Endometrium (tissue), 2 donors: ENCODE measurements around the gene SLC32A1.

Experiments
- FAIRE-seq: peaks from 2 replicates; lab custom pipeline; 2012; peaks lifted over from hg19 to GRCh38; lab: Jason Lieb, UNC
- donor health status: control.
- donor health status: control.

SLC32A1 gene

DNA sequence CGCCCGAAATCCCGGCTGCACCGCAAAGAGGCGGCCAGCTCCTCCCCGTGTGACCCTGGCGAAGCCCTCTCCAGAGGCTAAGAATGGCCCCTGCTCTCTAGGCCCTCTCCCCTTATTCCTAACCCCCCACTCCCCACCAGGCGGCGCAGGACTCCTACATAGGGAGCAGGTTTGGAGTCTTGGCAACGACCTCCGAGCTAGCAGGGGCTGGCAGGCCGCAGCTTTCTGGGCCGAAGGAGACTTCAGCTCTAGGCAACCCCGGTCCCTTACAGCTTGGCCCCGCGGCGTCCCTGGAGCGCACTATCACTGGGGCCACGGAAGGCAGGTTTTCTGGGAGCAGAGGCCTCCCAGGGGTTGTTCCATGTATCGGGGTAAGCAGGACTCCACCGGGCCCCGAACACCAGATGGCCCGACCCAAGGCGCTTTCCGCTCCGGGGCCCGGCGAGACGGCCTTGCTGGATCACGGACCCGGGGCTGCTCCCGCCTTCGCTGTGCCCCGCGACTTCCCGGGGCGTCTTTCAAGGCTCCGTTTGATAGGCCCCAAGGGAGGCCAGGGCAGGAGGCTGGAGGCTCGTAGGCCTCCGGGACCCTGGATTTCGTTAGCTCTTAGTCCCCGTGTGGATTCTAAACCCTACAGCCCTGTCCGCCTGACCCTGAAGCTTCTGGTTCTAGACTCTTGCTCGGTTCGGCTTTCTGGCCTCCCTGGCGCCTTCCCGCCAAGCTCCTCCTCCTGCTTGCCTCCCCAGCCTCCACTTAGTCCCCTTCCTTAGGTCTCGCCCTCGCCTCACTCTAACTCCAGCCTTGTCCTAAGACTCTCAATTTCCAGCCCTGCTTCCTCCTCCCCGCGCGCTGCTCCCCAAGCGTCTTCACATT is 1.9 kb downstream of the SLC32A1 start:
- FAIRE-seq: no peak

- no peak for FAIRE-seq
Observed at GRCh38 chr20:38726804-38727606, 2.7 kb downstream of the SLC32A1 start.

DNA sequence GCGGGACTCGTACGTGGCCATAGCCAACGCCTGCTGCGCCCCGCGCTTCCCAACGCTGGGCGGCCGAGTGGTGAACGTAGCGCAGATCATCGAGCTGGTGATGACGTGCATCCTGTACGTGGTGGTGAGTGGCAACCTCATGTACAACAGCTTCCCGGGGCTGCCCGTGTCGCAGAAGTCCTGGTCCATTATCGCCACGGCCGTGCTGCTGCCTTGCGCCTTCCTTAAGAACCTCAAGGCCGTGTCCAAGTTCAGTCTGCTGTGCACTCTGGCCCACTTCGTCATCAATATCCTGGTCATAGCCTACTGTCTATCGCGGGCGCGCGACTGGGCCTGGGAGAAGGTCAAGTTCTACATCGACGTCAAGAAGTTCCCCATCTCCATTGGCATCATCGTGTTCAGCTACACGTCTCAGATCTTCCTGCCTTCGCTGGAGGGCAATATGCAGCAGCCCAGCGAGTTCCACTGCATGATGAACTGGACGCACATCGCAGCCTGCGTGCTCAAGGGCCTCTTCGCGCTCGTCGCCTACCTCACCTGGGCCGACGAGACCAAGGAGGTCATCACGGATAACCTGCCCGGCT is 3.4 kb downstream of the SLC32A1 start:
- FAIRE-seq: no peak

GRCh38 chr20:38728191-38728781 is 4.0 kb downstream of the SLC32A1 start:
- FAIRE-seq: no peak

DNA sequence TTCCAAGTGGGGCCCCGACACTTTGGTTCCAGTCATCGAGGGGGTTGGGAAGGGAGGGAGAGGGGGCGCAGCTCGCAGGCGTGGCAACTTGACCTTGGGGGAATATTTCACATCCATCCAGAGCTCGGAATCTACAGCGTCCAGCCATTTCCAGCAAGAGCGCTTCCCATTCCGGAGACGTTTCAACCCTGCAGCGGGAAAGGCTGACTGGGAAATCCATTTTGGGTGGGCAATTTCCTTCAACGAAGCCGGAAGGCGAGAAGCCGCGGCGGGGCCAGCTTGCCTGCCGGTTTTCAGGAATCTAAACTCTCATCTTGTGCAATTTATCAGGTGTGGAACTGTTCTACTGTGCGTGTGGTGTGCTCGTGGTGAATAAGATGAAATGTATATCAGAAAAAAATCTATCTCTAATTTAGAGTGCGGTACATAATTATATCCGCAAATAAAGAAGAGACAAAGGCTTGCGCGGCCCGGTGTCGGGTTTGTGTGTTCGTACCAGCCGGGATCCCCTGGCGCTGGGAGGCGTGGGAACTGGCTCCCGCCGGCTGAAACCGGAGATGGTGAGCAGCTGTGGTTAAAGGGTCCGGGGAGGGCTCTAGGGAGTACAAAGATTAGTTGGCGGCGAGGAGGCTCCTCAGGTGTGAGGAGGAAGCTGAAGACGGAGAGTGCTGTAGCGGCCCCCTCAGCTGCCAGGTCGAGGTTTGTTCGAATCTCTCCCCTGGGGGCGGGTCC is 4.8 kb downstream of the SLC32A1 start:
- FAIRE-seq: no peak

GRCh38 chr20:38729767-38730166 is 5.5 kb downstream of the SLC32A1 start:
- FAIRE-seq: no peak

DNA sequence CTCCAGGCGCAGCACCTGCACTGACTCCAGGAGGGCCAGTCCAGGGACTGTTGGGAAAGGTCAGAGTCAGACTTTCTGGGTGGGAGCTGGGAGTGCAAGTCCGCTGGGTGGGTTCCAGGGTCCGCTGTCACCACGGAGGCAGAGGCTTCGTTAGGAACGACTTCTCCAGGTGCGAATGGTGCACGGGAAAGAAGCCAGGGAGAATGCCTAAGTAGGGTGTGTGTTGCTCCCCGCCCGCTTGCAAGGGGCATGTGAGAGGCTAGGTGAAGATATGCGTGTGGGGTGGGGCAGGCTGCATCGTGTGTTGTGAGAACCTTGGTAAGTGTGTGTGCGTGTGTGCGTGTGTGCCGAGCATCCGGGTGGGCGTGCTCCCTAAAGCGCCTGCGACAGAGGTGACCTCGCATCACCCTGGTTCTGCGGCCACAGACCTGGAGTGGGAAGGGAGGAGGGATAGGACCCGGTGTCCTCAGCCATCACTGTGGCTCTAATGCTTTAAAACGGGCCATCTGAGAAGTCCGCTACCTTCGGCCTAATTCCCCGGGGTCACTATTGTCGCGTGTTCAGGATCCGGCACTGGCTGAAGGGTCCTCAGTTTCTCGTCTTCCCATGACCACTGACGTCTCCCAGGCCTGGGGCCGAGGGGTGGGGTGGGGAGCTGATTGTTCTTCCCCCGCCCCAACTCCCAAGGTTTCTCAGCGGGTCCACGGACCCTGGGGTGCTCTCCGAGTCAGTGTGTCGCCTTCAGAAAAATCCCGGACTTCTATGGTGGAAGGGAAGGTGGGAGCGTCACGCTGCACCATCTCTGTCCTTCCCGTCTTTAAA is 6.1 kb downstream of the SLC32A1 start:
- FAIRE-seq: no peak

DNA sequence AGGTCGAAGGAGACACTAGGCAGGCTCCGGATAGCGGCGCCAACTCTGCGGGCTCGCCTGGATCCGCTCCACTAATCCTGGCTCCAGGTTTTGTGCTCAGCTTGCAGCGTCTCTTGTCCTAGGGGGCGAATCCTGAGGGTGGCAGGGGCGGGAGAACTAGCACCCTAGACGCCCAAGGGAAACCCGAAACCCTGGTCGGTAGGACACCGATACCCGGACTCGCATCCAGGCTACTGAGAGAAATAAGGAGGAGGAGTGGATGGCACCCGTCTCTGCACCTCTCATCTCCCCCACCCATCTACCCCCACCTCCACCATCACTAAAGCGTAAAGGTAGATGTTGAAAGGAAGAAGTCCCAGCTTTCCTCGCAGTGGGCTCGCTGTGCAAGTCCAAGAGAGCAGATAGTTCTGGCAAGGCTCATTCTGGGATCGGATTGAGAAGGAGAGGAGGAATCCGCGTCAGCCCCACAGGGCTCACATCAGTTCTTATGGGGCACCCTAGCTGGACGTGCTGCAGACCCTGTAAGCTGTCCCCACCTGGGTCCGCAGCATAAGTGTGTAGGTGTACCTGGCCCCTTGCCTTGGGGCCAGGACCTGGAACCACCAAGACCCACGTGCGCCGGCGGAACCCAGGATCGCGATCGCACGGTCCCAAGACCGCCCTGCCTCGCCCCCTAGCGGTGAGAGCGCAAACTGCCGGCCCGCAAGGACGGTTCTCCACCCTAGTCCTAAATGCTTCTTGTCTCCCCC is 6.9 kb downstream of the SLC32A1 start:
- FAIRE-seq: no peak

- no peak for FAIRE-seq
Observed at GRCh38 chr20:38731738-38732113, 7.4 kb downstream of the SLC32A1 start.

DNA sequence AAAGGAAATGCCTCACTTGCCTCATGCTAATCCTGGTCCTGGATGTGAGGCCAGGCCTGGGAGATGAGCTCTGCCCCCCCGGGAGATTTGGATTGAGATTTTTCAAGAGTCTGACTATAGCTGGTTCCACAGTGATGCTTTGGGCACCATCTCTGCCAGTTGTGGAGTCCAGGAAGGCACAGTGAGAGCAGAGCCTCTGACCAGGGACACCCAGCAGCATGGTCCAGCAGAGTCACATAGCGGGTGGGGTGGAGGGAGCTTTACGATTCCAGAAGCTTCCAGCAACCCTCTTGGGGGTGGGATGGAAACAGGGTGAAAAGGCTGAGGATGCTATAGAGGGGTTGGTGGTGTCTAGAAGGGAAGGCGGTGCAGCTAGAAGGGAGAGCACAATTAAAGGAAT is 8.7 kb downstream of the SLC32A1 start:
- no peak for FAIRE-seq

DNA sequence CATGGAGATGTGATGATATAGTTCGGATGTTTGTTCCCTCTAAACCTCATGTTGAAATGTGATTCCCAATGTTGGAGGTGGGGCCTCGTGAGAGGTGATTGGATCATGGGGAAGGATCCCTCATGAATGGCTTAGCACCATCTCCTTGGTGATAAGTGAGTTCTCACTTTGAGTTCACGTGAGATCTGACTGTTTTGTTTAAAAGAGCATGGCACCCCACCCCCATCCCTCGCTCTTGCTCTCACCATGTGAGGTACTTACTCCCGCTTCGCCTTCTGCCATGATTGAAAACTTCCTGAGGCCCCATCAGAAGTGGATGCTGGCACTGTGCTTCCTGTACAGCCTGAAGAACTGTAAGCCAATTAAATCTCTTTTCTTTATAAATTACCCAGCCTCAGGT is 10.9 kb downstream of the SLC32A1 start:
- no peak for FAIRE-seq

GRCh38 chr20:38737887-38738286 is 13.6 kb downstream of the SLC32A1 start:
- no peak for FAIRE-seq

DNA sequence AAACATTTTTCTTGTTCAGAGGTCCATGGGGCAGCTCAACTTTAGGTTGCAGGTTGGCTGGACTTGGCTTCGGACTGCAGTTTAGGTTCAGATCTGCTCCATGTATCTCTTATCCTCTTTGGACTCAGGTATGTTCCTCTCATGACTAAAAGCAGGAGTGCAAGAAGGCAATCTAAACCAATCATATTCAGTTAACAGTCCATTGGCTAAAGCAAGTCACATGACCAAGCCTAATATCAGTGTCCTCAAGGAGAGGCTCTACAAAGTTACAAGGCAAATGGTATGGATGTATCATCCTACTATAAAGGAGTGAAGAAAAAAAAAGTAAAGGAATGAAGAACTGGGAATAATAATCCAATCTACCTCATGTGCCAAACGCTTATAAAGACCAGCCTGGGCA is 21.5 kb downstream of the SLC32A1 start:
- no peak for FAIRE-seq

DNA sequence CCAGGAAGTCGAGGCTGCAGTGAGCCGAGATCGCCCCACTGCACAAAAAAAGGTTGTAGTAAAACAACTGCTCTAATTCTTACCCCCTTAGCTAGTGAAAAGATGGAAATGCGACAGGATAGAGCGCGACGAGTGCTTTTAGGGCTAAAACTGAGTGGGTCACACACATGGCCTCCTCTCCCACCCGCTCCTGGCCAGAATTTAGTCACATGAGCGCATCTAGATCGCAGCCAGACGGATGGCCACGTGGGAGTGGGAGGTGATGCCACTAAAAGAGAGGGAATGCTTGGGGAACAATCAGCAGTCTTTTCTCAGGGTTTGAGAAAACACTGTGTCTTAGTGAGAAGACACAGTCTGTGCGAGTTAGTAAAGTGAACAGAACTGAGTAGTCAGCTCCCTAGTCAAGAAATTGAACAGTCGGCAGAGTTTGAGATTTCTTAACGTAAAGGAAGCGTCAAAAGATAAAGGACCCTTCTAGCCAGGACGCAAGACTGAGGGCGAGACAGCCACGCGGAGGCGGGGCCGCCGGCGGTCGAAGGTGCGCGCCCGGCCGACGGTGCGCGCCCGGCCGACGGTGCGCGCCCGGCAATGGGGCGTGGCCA is 23.3 kb downstream of the SLC32A1 start:
- no peak for FAIRE-seq

GRCh38 chr20:38748097-38748860 is 24.0 kb downstream of the SLC32A1 start, which contains the start of gene ACTR5:
TSS of gene ACTR5 (plus strand) at chr20:38748460. CDS start at chr20:38748479, 19 bp downstream.
- FAIRE-seq: no peak

DNA sequence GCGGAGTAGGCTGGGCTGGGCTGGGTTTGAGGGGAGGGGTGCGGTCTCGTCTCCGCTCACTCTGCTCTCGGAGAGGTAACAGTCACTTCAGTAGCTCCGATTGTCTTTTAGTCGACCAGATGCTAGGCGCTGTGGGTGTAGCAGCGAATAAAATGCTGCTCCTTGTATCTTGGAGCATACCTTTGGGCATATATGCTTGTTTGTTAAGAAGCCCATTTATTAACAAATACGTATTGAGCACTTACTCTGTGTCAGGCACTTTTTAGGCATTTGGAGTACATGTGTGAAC is 24.5 kb downstream of the SLC32A1 start:
- no peak for FAIRE-seq

- peak; percentile 21 for FAIRE-seq
Observed at GRCh38 chr20:38751360-38751976, 27.2 kb downstream of the SLC32A1 start.

- no peak for FAIRE-seq
Observed at GRCh38 chr20:38752029-38752428, 27.7 kb downstream of the SLC32A1 start.

DNA sequence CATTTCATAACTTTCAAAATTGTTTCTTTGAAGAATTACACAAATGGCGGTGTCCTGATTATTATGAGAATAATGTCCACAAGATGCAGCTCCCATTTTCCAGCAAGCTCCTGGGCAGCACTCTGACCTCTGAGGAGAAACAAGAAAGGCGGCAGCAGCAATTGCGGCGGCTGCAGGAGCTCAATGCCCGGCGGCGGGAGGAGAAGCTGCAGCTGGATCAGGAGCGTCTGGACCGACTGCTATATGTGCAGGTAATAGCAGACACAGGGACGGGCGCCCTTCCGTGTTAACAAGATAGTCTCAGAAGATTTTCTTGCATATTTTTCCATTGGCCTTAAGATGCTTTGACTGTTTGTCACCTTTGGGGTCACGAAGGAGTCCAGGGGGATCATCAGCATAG is 30.6 kb downstream of the SLC32A1 start:
- no peak for FAIRE-seq
